Brain microvascular endothelial cell (primary cell): Measurements from ENCODE around the gene CRY1.

Experiments
- DNase-seq: peaks from one replicate; pipeline ENCODE4 v3.0.0-alpha.2; 2020
- H3K27ac ChIP-seq: fragments of 250-450 bp; sonication (Bioruptor Pico); 2 replicates; pipeline ENCODE4 v1.5.1; 2020; ENCODE audit warnings: mild to moderate bottlenecking, moderate library complexity
- H3K27me3 ChIP-seq: fragments of 250-450 bp; sonication (Bioruptor Pico); replicated peaks from 2 replicates; pipeline ENCODE4 v1.5.1; 2020; ENCODE audit warnings: mild to moderate bottlenecking
- H3K36me3 ChIP-seq: fragments of 250-450 bp; sonication (Bioruptor Pico); replicated peaks from 2 replicates; pipeline ENCODE4 v1.5.1; 2020; ENCODE audit warnings: mild to moderate bottlenecking
- H3K4me3 ChIP-seq: 2 replicates; pipeline ENCODE4 v1.5.1; 2011; ENCODE audit warnings: low read depth, mild to moderate bottlenecking, control low read depth, low read length, moderate library complexity
- CTCF ChIP-seq: IDR thresholded peaks from 2 replicates; pipeline ENCODE4 v1.5.1; 2011; ENCODE audit warnings: low read depth, mild to moderate bottlenecking, moderate library complexity, low read length, control low read depth, inconsistent platforms; ENCODE audit errors: missing control alignments
- in situ Hi-C: cut with HindIII; loops from 2 replicates; pipeline ENCODE4 v1.10.0; 2017; ENCODE audit warnings: low sequenced_read_pairs, low pct_ligation_motif_present

CRY1 gene

DNA sequence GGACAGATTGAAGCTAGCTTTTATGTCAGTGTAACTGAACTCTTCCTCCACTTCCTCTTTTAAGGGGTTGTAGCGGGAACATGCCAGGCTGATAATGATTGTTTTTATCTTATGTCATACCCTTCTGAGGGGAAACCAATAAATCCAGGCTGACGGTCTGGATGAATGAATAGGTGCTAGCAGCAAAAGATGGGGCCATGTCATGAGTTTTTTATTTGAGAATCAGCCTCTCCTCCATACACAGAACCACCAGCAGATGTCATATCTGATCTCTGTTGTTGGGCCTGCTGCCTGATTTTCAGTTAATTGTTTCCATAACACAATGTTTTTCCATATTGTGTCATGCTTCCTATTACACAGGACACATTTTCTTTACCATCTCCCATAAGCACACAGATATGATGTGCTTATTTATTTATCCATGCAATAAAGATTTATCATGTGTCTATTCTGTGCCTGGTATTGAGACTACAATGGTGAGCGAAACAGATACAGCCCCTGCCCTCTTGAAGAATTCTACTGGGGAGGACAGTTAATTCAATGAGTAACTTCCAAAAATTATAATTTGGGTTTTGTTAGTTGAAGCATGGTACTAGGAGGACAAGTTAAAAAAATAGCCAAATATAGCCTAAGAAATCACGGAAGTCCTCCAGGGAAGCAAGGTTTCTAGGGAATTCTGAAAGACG is 33.6 kb upstream of the CRY1 start:
- H3K27ac ChIP-seq, result no peak overlapping the region
- H3K36me3 ChIP-seq, result no peaks in the 10 kb centered on the region
- in situ Hi-C loops, result loop anchor here (25.0 kb wide), 1 partner anchor 485 kb away; no protein-coding TSS in a partner anchor
- H3K27me3 ChIP-seq, result no peaks in the 10 kb centered on the region
- TF ChIP-seq CTCF, result peak; percentile 68
- DNase-seq, result peak; percentile 28
- no peak overlapping the region for H3K4me3 ChIP-seq

GRCh38 chr12:107125833-107126232 is 32.5 kb upstream of the CRY1 start:
- TF ChIP-seq CTCF, result no peak
- no peak overlapping the region for H3K4me3 ChIP-seq
- H3K36me3 ChIP-seq, result no peaks in the 10 kb centered on the region
- H3K27ac ChIP-seq, result no peak overlapping the region
- H3K27me3 ChIP-seq, result no peaks in the 10 kb centered on the region
- no peak for DNase-seq
- in situ Hi-C loops, result loop anchor here (25.0 kb wide), 1 partner anchor 486 kb away; no protein-coding TSS in a partner anchor

- in situ Hi-C loops, result no loop called here
- Histone ChIP-seq H3K4me3 (no peak overlapping the region), H3K27me3 (no peaks in the 10 kb centered on the region), H3K27ac (no peak overlapping the region), H3K36me3 (no peaks in the 10 kb centered on the region)
- DNase-seq, result no peak
- TF ChIP-seq CTCF, result no peak
Observed at GRCh38 chr12:107122452-107122958, 29.2 kb upstream of the CRY1 start.

DNA sequence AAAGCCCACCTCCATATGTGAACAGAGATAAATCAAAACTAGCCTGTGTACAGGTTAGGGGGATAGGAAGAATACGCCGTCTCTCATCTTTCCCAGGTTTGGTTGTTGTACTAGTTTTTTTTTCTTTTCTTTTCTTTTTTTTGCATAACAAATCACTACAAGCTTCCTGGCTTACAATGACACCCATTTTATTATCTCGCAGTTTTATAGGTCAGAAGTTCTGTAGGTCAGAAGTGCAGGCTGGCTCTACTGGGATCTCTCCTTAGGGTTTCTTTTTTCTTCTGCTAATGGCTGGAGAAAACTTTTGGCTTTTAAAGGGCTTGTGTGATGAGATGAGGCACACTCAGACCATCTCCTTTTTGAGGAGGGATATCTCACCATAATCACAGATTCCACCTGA is 25.7 kb upstream of the CRY1 start:
- no peak for TF ChIP-seq CTCF
- in situ Hi-C loops, result no loop called here
- no peaks in the 10 kb centered on the region for H3K36me3 ChIP-seq
- H3K27ac ChIP-seq, result no peak overlapping the region
- DNase-seq, result no peak
- H3K27me3 ChIP-seq, result peaks cover 2% of the 10 kb centered on the region
- H3K4me3 ChIP-seq, result no peak overlapping the region

GRCh38 chr12:107118624-107119023 is 25.3 kb upstream of the CRY1 start:
- TF ChIP-seq CTCF, result no peak
- no peak overlapping the region for H3K27ac ChIP-seq
- DNase-seq, result no peak
- H3K27me3 ChIP-seq, result peaks cover 2% of the 10 kb centered on the region
- in situ Hi-C loops, result no loop called here
- no peaks in the 10 kb centered on the region for H3K36me3 ChIP-seq
- H3K4me3 ChIP-seq, result no peak overlapping the region

GRCh38 chr12:107115119-107115518 is 21.8 kb upstream of the CRY1 start:
- no peak for DNase-seq
- no peak for TF ChIP-seq CTCF
- no peaks in the 10 kb centered on the region for H3K36me3 ChIP-seq
- in situ Hi-C loops, result no loop called here
- H3K27me3 ChIP-seq, result peaks cover 4% of the 10 kb centered on the region
- H3K27ac ChIP-seq, result no peak overlapping the region
- no peak overlapping the region for H3K4me3 ChIP-seq
